ENCODE measurements around the gene DSP. TPM values are rescaled to one million over a fixed set of nuclear protein-coding genes. Genes with fewer than 3 reads are reported as not detected.

DSP gene
- total and polyA plus RNA-seq, 2 of the 13 experiments (the other 11 are each of a cell fraction or from before 2014, with no cell fraction given), result 89.8 to 117 TPM

- Histone ChIP-seq H3K79me2 (ENCODE audit: insufficient read depth, low read length) (peaks cover 35% of the 10 kb centered on the region), H3K27me3 (ENCODE audit: control insufficient read depth in 1 of 2, insufficient read depth in 2 of 2, low read length in 2 of 2) (no peaks in the 10 kb centered on the region), H3K27ac (ENCODE audit: extremely low read length, insufficient read depth, low read length) (no peak overlapping the region), H3K4me1 (ENCODE audit: insufficient read depth, low read length) (peaks cover 27% of the 10 kb centered on the region), H3K9ac (ENCODE audit: insufficient read depth, low read depth, low read length) (no peak overlapping the region), H3K9me3 (ENCODE audit: low read length) (no peaks in the 10 kb centered on the region), H4K20me1 (ENCODE audit: insufficient read depth, low read length) (peaks cover 22% of the 10 kb centered on the region), H3K36me3 (replicated peaks in 1 of 2; ENCODE audit: control insufficient read depth in 1 of 2, insufficient read depth in 2 of 2, low read length in 2 of 2) (peaks cover 15 to 45% of the 10 kb centered on the region in 2 experiments), H2AFZ (ENCODE audit: low read length) (no peak overlapping the region), H3K4me2 (ENCODE audit: low read depth, low read length) (no peak overlapping the region), H3K4me3 (replicated peaks in 1 of 3; ENCODE audit: insufficient read depth in 1 of 3, low read depth in 2 of 3, low read length in 3 of 3) (no peak overlapping the region)
- DNase-seq (ENCODE audit: low spot score) (no peak), ATAC-seq (no peak), FAIRE-seq (no peak)
- TF ChIP-seq CCAR2 (optimal IDR thresholded peaks at IDR 0.05; ENCODE audit: low read depth, low read length) (no peak), NFE2L1 (CRISPR knock-in tag; IDR thresholded peaks at IDR 0.05; ENCODE audit: borderline replicate concordance) (no peak), NFE2L2 (IDR thresholded peaks at IDR 0.05; ENCODE audit: low read length) (no peak), ZNF790 (CRISPR knock-in tag; IDR thresholded peaks at IDR 0.05; ENCODE audit: borderline replicate concordance) (no peak), GZF1 (CRISPR knock-in tag; IDR thresholded peaks at IDR 0.05) (no peak), IRX3 (CRISPR knock-in tag; IDR thresholded peaks at IDR 0.05; ENCODE audit: borderline replicate concordance, low read depth) (no peak), MAFK (conservative IDR thresholded peaks at IDR 0.05 in 1 of 2, IDR thresholded peaks at IDR 0.05 in 1 of 2; ENCODE audit: low read length in 2 of 2) (no peak), EED (CRISPR knock-in tag; IDR thresholded peaks at IDR 0.05) (no peak), ZNF746 (CRISPR knock-in tag; IDR thresholded peaks at IDR 0.05) (no peak), SAP130 (CRISPR knock-in tag; IDR thresholded peaks at IDR 0.05; ENCODE audit: low read depth) (no peak), ZNF326 (CRISPR knock-in tag; IDR thresholded peaks at IDR 0.05; ENCODE audit: borderline replicate concordance) (no peak), TAF15 (IDR thresholded peaks at IDR 0.05; ENCODE audit: low read depth, low read length, poor library complexity, severe bottlenecking) (no peak), ZNF501 (CRISPR knock-in tag; IDR thresholded peaks at IDR 0.05) (no peak), KAT2B (IDR thresholded peaks at IDR 0.05; ENCODE audit: borderline replicate concordance, low read depth, low read length) (no peak), MNT (IDR thresholded peaks at IDR 0.05) (no peak)
- in situ Hi-C loops (cut with HindIII; ENCODE audit: extremely low pct_ligation_motif_present, low pct_unique_long_range_greater_than_20kb), result no loop called here
- intact Hi-C loops (cut with micrococcal nuclease; ENCODE audit: unreplicated experiment), result no loop called here
- 95% methylated on average over 4 of the region's 4 CpGs for WGBS (ENCODE audit: low lambda C conversion rate)
- CTCF ChIA-PET (ENCODE audit: low intra/inter-chr PET ratio, low total read pairs), result no interaction called here
- POLR2A ChIA-PET, result interaction anchor here (1.3 kb wide), 1 partner anchor 168 kb away, joined by 3 read pairs; no protein-coding TSS in a partner anchor
- no TSS peak for BruUV-seq (replicated peaks)
Measured at GRCh38 chr6:7594579-7595125, 53.2 kb downstream of the DSP start.
